Naive B cell (primary cell): ENCODE measurements around the gene MAGI2. TPM values are rescaled to one million over a fixed set of nuclear protein-coding genes. Genes with fewer than 3 reads are reported as not detected.
"Not testable (repeated sequence)": the region's sequence is repeated elsewhere in the genome, so short reads cannot be mapped to it uniquely, and the experiment has no call there.

Source experiments
- ATAC-seq, 2 donors: fragments of 150-1000 bp; cut with Tn5 transposase; 2 replicates each; pipeline ENCODE4 v1.10.0; 2021; ENCODE audit warnings: low read depth in 2 of 2, mild to moderate bottlenecking in 2 of 2, moderate library complexity in 2 of 2
- DNase-seq: peaks from one replicate; pipeline ENCODE4 v3.0.0; 2022
- H3K27ac Mint-ChIP-seq, 6 donors: one replicate each; pipeline ENCODE4 v1.8.0; 2020 to 2022; ENCODE audit warnings: mild to moderate bottlenecking in 6 of 6, mixed read lengths in 6 of 6, moderate library complexity in 5 of 6, inconsistent platforms in 2 of 6
- H3K27me3 Mint-ChIP-seq, 3 donors: one replicate each; pipeline ENCODE4 v1.8.0; 2021 to 2022; ENCODE audit warnings: mixed read lengths in 3 of 3, mild to moderate bottlenecking in 1 of 3
- H3K36me3 Mint-ChIP-seq, 2 donors: one replicate each; pipeline ENCODE4 v1.8.0; 2020 to 2022; ENCODE audit warnings: mixed read lengths in 2 of 2, inconsistent platforms in 1 of 2, mild to moderate bottlenecking in 1 of 2
- H3K4me1 Mint-ChIP-seq, 3 donors: one replicate each; pipeline ENCODE4 v1.8.0; 2020 to 2022; ENCODE audit warnings: mixed read lengths in 3 of 3, inconsistent platforms in 1 of 3, mild to moderate bottlenecking in 1 of 3, moderate library complexity in 1 of 3
- H3K4me3 Mint-ChIP-seq, 8 donors: one replicate each; pipeline ENCODE4 v1.8.0; 2020 to 2022; ENCODE audit warnings: mild to moderate bottlenecking in 8 of 8, mixed read lengths in 8 of 8, moderate library complexity in 8 of 8, inconsistent platforms in 2 of 8
- H3K9me3 Mint-ChIP-seq, 7 donors: one replicate each; pipeline ENCODE4 v1.8.0; 2020 to 2022; ENCODE audit warnings: mixed read lengths in 7 of 7, mild to moderate bottlenecking in 5 of 7, inconsistent platforms in 2 of 7, moderate library complexity in 1 of 7
- polyA plus RNA-seq, 6 donors: library from polyadenylated mRNA; unstranded; fragments of 300-500 nt; fragmentation: Illumina TruSeq; gene quantifications; one replicate each; pipeline ENCODE4 v1.2.3, GENCODE V29; 2021; ENCODE audit warnings: low read depth in 6 of 6

Gene MAGI2
- polyA plus RNA-seq, 6 donors from 2014 or later: 0.04 to 0.06 (median 0.04) TPM; not detected in 3

GRCh38 chr7:78503301-78503700 is 950.2 kb downstream of the MAGI2 start:
- DNase-seq, ATAC-seq, H3K36me3 Mint-ChIP-seq, H3K27ac Mint-ChIP-seq, H3K4me3 Mint-ChIP-seq, H3K4me1 Mint-ChIP-seq, H3K9me3 Mint-ChIP-seq, H3K27me3 Mint-ChIP-seq: not testable (repeated sequence)

- Mint-ChIP-seq H3K36me3 (no peaks in the 10 kb centered on the region), H3K4me3 (no peak overlapping the region), H3K27ac (no peak overlapping the region), H3K9me3 (peaks cover 0 to 5% (median 0%) of the 10 kb centered on the region in 7 donors), H3K27me3 (peaks cover 0 to 5% (median 4%) of the 10 kb centered on the region in 3 donors), H3K4me1 (no peaks in the 10 kb centered on the region)
- ATAC-seq (no peak), DNase-seq (no peak)
These were observed 952.4 kb downstream of the MAGI2 start for GRCh38 chr7:78501064-78501463.

DNA sequence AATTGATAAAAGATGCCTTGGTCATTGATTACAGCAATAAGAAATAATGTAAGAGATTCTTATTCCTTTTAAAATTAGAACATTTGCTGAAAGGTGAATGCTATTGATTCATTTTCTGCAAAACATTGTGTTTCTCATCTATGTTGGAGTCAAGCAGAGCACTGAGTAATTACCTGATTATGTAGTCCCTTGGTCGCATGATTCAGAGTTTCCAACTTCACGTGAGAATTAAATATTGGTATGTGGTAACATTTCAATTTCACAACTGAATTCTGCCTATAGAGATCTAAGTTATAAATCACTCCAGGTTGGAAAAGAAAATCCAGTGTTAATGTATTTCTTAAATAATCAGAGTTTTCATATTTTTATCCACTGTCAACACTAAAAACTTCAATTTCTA is 953.5 kb downstream of the MAGI2 start:
- ATAC-seq (no peak), DNase-seq (no peak)
- Mint-ChIP-seq H3K4me3 (no peak overlapping the region), H3K4me1 (no peaks in the 10 kb centered on the region), H3K36me3 (no peaks in the 10 kb centered on the region), H3K27ac (no peak overlapping the region), H3K27me3 (peaks cover 0 to 5% (median 4%) of the 10 kb centered on the region in 3 donors), H3K9me3 (peaks cover 0 to 4% (median 0%) of the 10 kb centered on the region in 7 donors)

DNA sequence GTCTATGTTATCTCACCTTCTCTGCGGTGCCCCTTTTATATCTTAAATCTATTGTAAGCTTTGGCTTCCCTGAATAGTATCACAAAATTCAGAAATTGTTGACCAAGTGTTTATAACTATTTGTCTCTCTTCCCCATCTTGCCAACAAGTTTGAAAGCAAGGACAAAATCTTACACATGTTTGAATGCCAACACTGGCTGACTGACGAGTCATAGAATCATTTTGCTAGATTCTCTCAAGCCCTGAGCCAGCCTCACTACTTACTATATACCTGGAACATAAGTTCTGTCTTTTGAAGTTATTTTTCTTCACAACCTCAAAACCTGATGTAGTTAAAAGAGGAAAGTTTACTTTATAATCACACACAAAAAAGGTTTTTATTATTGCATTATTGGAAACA is 954.2 kb downstream of the MAGI2 start:
- no peaks in the 10 kb centered on the region for H3K36me3 Mint-ChIP-seq
- no peak for ATAC-seq

DNA sequence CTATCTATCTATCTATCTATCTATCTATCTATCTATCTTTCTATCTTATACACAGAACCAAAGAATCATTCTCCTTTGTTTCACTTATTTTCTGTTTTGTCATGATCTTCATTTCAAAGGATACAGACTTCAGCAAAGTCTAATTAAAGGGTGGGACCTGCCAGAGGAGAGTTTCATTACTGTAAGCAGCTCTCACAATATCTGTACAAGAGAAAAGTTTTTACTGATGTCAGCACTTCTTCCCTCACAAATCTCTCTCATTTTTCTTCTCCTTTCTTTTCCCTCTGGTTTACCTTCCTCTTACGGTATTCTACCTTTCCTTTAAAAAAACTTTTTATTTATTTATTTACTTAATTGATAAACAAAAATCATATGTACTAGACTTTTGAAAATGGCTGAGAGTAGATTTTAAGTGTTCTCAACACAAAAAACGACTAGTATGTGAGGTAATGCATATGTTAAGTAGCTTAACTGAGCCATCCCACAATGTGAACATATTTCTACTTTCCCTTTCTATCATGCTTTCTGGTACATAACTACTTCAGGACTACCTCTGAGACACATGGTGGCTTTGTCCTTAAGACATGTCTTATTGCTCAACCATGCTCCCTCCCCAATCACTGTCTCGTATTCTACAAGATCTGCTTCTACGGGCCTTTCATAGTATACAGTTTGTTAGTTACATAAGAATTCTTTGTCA is 955.6 kb downstream of the MAGI2 start:
- Mint-ChIP-seq H3K4me1 (no peaks in the 10 kb centered on the region), H3K9me3 (peaks cover 0 to 4% (median 0%) of the 10 kb centered on the region in 7 donors), H3K36me3 (no peaks in the 10 kb centered on the region), H3K27me3 (peaks cover 0 to 5% (median 4%) of the 10 kb centered on the region in 3 donors), H3K27ac (no peak overlapping the region), H3K4me3 (no peak overlapping the region)
- DNase-seq: no peak
- no peak for ATAC-seq

More for the DNA sequence above, 954.2 kb downstream of the MAGI2 start:
- no peaks in the 10 kb centered on the region for H3K4me1 Mint-ChIP-seq
- peaks cover 0 to 5% (median 4%) of the 10 kb centered on the region in 3 donors for H3K27me3 Mint-ChIP-seq
- H3K27ac Mint-ChIP-seq: no peak overlapping the region
- H3K9me3 Mint-ChIP-seq: peaks cover 0 to 4% (median 0%) of the 10 kb centered on the region in 7 donors
- no peak for DNase-seq
- no peak overlapping the region for H3K4me3 Mint-ChIP-seq

- Mint-ChIP-seq H3K4me1 (no peaks in the 10 kb centered on the region), H3K4me3 (no peak overlapping the region), H3K36me3 (no peaks in the 10 kb centered on the region), H3K27me3 (peaks cover 0 to 4% (median 0%) of the 10 kb centered on the region in 3 donors), H3K9me3 (peaks cover 0 to 4% (median 0%) of the 10 kb centered on the region in 7 donors), H3K27ac (no peak overlapping the region)
- no peak for DNase-seq
- ATAC-seq: no peak
These were observed 957.3 kb downstream of the MAGI2 start for GRCh38 chr7:78496096-78496630.

- no peaks in the 10 kb centered on the region for H3K4me1 Mint-ChIP-seq
- H3K9me3 Mint-ChIP-seq: no peaks in the 10 kb centered on the region
- ATAC-seq (no peak), DNase-seq (no peak)
- no peaks in the 10 kb centered on the region for H3K36me3 Mint-ChIP-seq
- H3K4me3 Mint-ChIP-seq: no peak overlapping the region
- no peak overlapping the region for H3K27ac Mint-ChIP-seq
- peaks cover 0 to 4% (median 0%) of the 10 kb centered on the region in 3 donors for H3K27me3 Mint-ChIP-seq
These were observed 960.1 kb downstream of the MAGI2 start for GRCh38 chr7:78493401-78493800.

DNA sequence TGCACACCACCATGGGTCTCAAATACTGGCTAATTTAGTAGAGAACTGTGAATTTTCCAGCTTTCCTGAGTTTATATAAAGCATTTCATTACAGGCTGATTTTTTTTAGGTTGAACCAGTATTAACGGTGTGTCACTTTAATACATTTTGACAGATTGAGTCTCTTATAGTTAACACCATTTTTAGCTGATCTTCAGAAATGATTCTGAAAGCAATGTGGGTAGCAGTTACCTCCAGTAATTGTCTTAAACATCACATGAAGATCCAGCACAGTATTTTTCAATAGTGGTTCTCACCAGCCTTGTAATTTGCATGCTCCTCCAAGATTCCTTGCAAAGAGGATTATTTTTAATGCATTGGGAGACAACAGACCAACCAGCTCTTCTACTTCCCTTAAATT is 961.3 kb downstream of the MAGI2 start:
- Mint-ChIP-seq H3K4me3 (no peak overlapping the region), H3K27ac (no peak overlapping the region), H3K4me1 (no peaks in the 10 kb centered on the region), H3K9me3 (no peaks in the 10 kb centered on the region), H3K36me3 (no peaks in the 10 kb centered on the region), H3K27me3 (no peaks in the 10 kb centered on the region)
- DNase-seq: no peak
- no peak for ATAC-seq

GRCh38 chr7:78490524-78490923 is 962.9 kb downstream of the MAGI2 start:
- H3K36me3 Mint-ChIP-seq: no peaks in the 10 kb centered on the region
- H3K27me3 Mint-ChIP-seq: no peaks in the 10 kb centered on the region
- peaks cover 0 to 2% (median 0%) of the 10 kb centered on the region in 7 donors for H3K9me3 Mint-ChIP-seq
- DNase-seq: no peak
- no peak overlapping the region for H3K4me3 Mint-ChIP-seq
- no peaks in the 10 kb centered on the region for H3K4me1 Mint-ChIP-seq
- no peak overlapping the region for H3K27ac Mint-ChIP-seq
- ATAC-seq: no peak

DNA sequence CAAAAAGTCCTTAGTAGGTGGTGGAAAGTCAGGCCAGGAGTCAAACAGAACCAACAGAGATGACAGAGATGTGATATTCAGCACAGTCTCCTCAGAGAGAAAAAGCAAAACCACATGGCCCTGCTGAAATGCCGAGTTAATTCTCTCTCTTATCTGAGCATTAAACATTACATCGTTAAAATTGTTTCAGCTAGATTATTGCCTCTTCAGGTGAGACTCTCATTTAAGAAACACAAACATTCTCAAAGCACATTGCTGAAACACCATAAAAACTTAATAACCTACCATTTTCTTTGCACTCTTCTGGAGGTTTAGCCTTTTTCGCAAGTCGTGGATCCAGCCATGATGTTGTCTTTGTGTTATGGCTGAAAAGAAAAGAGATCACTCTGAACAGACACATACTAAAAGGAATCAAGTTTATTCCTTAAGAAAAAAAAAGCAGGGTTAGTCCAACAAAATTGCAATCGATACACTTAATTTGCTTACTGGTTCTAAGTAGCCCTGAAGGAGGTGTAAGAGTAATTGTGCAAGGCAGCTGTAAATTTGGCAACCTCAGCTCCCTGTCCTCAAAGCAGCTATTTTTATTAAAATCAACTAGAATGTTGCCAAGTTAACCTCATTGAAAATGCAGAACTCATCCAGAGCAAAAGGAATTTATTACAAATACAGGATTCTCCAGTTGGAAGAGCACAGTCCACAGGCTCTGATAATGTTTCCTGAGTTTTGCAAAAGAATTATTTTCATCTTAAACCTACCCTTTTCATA is 963.8 kb downstream of the MAGI2 start:
- Mint-ChIP-seq H3K9me3 (peaks cover 0 to 2% (median 0%) of the 10 kb centered on the region in 7 donors), H3K36me3 (no peaks in the 10 kb centered on the region), H3K27me3 (no peaks in the 10 kb centered on the region), H3K4me1 (no peaks in the 10 kb centered on the region), H3K27ac (no peak overlapping the region), H3K4me3 (no peak overlapping the region)
- no peak for ATAC-seq
- no peak for DNase-seq

- DNase-seq: no peak
- no peak for ATAC-seq
- H3K4me3 Mint-ChIP-seq: no peak overlapping the region
These were observed 966.0 kb downstream of the MAGI2 start for GRCh38 chr7:78487464-78487863.

DNA sequence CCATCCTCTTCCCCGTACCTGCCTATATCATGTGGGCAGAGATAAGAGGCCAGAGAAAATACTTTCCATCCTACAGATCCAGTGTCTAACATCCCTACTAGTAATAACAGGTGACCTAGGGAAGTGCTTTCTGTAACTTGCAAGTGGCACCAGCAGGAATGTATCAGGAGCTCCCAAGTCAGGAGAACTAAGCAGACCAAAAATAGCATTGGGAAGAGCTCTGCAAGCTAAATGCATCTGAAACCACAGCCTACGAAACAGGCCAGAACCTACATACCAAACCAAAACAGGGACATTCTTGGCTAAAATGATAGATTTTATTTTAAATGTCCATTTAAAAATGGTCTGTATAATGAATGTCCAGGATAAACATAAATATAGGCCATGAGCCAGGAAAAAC is 974.1 kb downstream of the MAGI2 start:
- H3K9me3 Mint-ChIP-seq: peaks cover 0 to 5% (median 0%) of the 10 kb centered on the region in 7 donors
- no peaks in the 10 kb centered on the region for H3K4me1 Mint-ChIP-seq
- H3K4me3 Mint-ChIP-seq: no peak overlapping the region
- no peaks in the 10 kb centered on the region for H3K36me3 Mint-ChIP-seq
- H3K27me3 Mint-ChIP-seq: no peaks in the 10 kb centered on the region
- ATAC-seq: no peak
- H3K27ac Mint-ChIP-seq: no peak overlapping the region
- DNase-seq: no peak

More at GRCh38 chr7:78487464-78487863, 966.0 kb downstream of the MAGI2 start:
- H3K9me3 Mint-ChIP-seq: peaks cover 0 to 2% (median 0%) of the 10 kb centered on the region in 7 donors
- no peaks in the 10 kb centered on the region for H3K36me3 Mint-ChIP-seq
- H3K27ac Mint-ChIP-seq: no peak overlapping the region
- H3K27me3 Mint-ChIP-seq: no peaks in the 10 kb centered on the region
- H3K4me1 Mint-ChIP-seq: no peaks in the 10 kb centered on the region

GRCh38 chr7:78476851-78477405 is 976.5 kb downstream of the MAGI2 start:
- Mint-ChIP-seq H3K9me3 (peaks cover 0 to 5% (median 0%) of the 10 kb centered on the region in 7 donors), H3K27me3 (no peaks in the 10 kb centered on the region), H3K36me3 (no peaks in the 10 kb centered on the region), H3K4me3 (no peak overlapping the region), H3K27ac (no peak overlapping the region), H3K4me1 (no peaks in the 10 kb centered on the region)
- DNase-seq (no peak), ATAC-seq (no peak)
